GM12878 (cell line): ENCODE results near the gene AKT3. TPM values are rescaled to one million over a fixed set of nuclear protein-coding genes. Genes with fewer than 3 reads are reported as not detected.

Source experiments
- BCL11A ChIP-seq: IDR thresholded peaks from 2 replicates; pipeline ENCODE4 v1.6.1; 2011; ENCODE audit warnings: low read depth, low read length
- CBFB ChIP-seq: IDR thresholded peaks from 2 replicates; pipeline ENCODE4 v1.6.1; 2016; ENCODE audit warnings: antibody characterized with exemption, low read depth
- CTCF ChIP-seq, 3 experiments: IDR thresholded peaks in 2 of 3; conservative IDR thresholded peaks in 1 of 3; 2 replicates each; pipeline ENCODE4 v1.5.1; 2011; ENCODE audit warnings: low read depth in 3 of 3, low read length in 3 of 3, mild to moderate bottlenecking in 3 of 3, control low read depth in 2 of 3, moderate library complexity in 2 of 3, inconsistent platforms in 1 of 3, mixed read lengths in 1 of 3; ENCODE audit not compliant: control insufficient read depth in 2 of 3, insufficient read depth in 1 of 3; ENCODE audit errors: extremely low read depth in 1 of 3
- E2F4 ChIP-seq: IDR thresholded peaks from 2 replicates; pipeline ENCODE4 v1.6.1; 2012; ENCODE audit warnings: low read depth, low read length, improper control_type of control experiment
- FOXM1 ChIP-seq: IDR thresholded peaks from 2 replicates; pipeline ENCODE4 v1.6.1; 2012; ENCODE audit warnings: low read depth, mild to moderate bottlenecking, inconsistent platforms, low read length, moderate library complexity
- GABPA ChIP-seq: IDR thresholded peaks from 2 replicates; pipeline ENCODE4 v1.6.1; 2014; ENCODE audit warnings: antibody characterized with exemption, low read depth, mild to moderate bottlenecking, inconsistent platforms
- HSF1 ChIP-seq: fragments of 150-350 bp; IDR thresholded peaks from 2 replicates; pipeline ENCODE4 v1.6.1; 2014; ENCODE audit warnings: mild to moderate bottlenecking, low read depth, low read length
- IKZF1 ChIP-seq: fragments of 450-650 bp; conservative IDR thresholded peaks from 2 replicates; pipeline ENCODE4 v1.6.1; 2017; ENCODE audit warnings: antibody characterized with exemption, mild to moderate bottlenecking
- IRF4 ChIP-seq: IDR thresholded peaks from 2 replicates; pipeline ENCODE4 v1.6.1; 2011; ENCODE audit warnings: low read depth, low read length
- JUND ChIP-seq: IDR thresholded peaks from 2 replicates; pipeline ENCODE4 v1.6.1; 2012; ENCODE audit warnings: low read depth, mild to moderate bottlenecking, low read length, improper control_type of control experiment, moderate library complexity
- KDM1A ChIP-seq: fragments of 200-600 bp; sonication (generic); IDR thresholded peaks from 2 replicates; pipeline ENCODE4 v1.6.1; 2016; ENCODE audit warnings: borderline replicate concordance
- MEF2B ChIP-seq: fragments of 450-650 bp; IDR thresholded peaks from 2 replicates; pipeline ENCODE4 v1.6.1; 2018; ENCODE audit warnings: mild to moderate bottlenecking, moderate library complexity; ENCODE audit not compliant: partially characterized antibody, poor library complexity, severe bottlenecking
- PAX5 ChIP-seq: IDR thresholded peaks from 2 replicates; pipeline ENCODE4 v1.6.1; 2011; ENCODE audit warnings: low read depth, low read length, borderline replicate concordance
- POLR2AphosphoS2 ChIP-seq: IDR thresholded peaks from 2 replicates; pipeline ENCODE4 v1.6.1; 2011; ENCODE audit warnings: low read depth, mild to moderate bottlenecking, low read length, improper control_type of control experiment, moderate library complexity
- POU2F2 ChIP-seq: IDR thresholded peaks from 3 replicates; pipeline ENCODE4 v1.6.1; 2011; ENCODE audit warnings: low read depth, mild to moderate bottlenecking, low read length, borderline replicate concordance
- RAD21 ChIP-seq: IDR thresholded peaks from 2 replicates; pipeline ENCODE4 v1.6.1; 2011; ENCODE audit warnings: mild to moderate bottlenecking, low read depth, low read length, moderate library complexity; ENCODE audit not compliant: insufficient read depth
- RFX5 ChIP-seq: IDR thresholded peaks from 2 replicates; pipeline ENCODE4 v1.6.1; 2011; ENCODE audit warnings: low read depth, low read length, improper control_type of control experiment
- RUNX3 ChIP-seq: IDR thresholded peaks from 2 replicates; pipeline ENCODE4 v1.6.1; 2012; ENCODE audit warnings: low read length, inconsistent platforms
- STAT1 ChIP-seq: fragments of 450-650 bp; conservative IDR thresholded peaks from 2 replicates; pipeline ENCODE4 v1.6.1; 2014; ENCODE audit warnings: antibody characterized with exemption, mild to moderate bottlenecking
- TARDBP ChIP-seq: IDR thresholded peaks from 2 replicates; pipeline ENCODE4 v1.6.1; 2016; ENCODE audit warnings: borderline replicate concordance
- TCF7 ChIP-seq: IDR thresholded peaks from 2 replicates; pipeline ENCODE4 v1.6.1; 2014; ENCODE audit warnings: antibody characterized with exemption, borderline replicate concordance
- YBX1 ChIP-seq: fragments of 450-650 bp; IDR thresholded peaks from 2 replicates; pipeline ENCODE4 v1.6.1; 2016; ENCODE audit warnings: antibody characterized with exemption
- ZBTB4 ChIP-seq: fragments of 450-650 bp; formaldehyde crosslinking; IDR thresholded peaks from 2 replicates; pipeline ENCODE4 v1.4.0; 2022; ENCODE audit warnings: mild to moderate bottlenecking, moderate library complexity
- ZNF217 ChIP-seq: fragments of 450-650 bp; IDR thresholded peaks from 2 replicates; pipeline ENCODE4 v1.6.1; 2017; ENCODE audit warnings: antibody characterized with exemption, mild to moderate bottlenecking
- polyA plus RNA-seq, 11 experiments: library from polyadenylated mRNA; depleted of rRNA in 4 of 11; unstranded in 6 of 11; stranded (reverse) in 5 of 11; fragments of >200 nt; fragmentation: Nextera tagmentation in 4 of 11; fragmentation: Illumina TruSeq in 1 of 11; extraction: Ambion mirVana in 4 of 11; extraction: Trizol in 1 of 11; gene quantifications; 1 replicate in 1 of 11; 2 replicates in 10 of 11; pipeline versions ENCODE4 v1.2.1 to v1.2.3, GENCODE V29; 2011 to 2016; ENCODE audit warnings: inconsistent platforms in 2 of 11, missing spikeins in 2 of 11, low read depth in 1 of 11
- total RNA-seq, 4 experiments: library from RNA; depleted of rRNA in 3 of 4; stranded (reverse); fragments of >200 nt in 3 of 4; fragmentation: Illumina TruSeq in 1 of 4; extraction: Trizol in 1 of 4; gene quantifications; 2 replicates each; pipeline versions ENCODE4 v1.2.1 to v1.2.3, GENCODE V29; 2013 to 2021

The AKT3 gene
- total and polyA plus RNA-seq, 10 of the 15 experiments (the other 5 are each of a cell fraction or from before 2014, with no cell fraction given) = 0.03 to 0.56 (median 0.19) TPM

GRCh38 chr1:243587823-243588560 lies 262.1 kb downstream of the AKT3 start (continued):
- TF ChIP-seq CTCF (IDR thresholded peaks at IDR 0.05 in 2 of 3, conservative IDR thresholded peaks at IDR 0.05 in 1 of 3; ENCODE audit: control insufficient read depth in 2 of 3, extremely low read depth in 1 of 3, insufficient read depth in 1 of 3, low read depth in 3 of 3, low read length in 3 of 3) (no peak), YBX1 (no peak), PAX5 (peak; percentile 60; the same call in 1 of the 2 replicates), E2F4 (no peak), ZBTB4 (CRISPR knock-in tag) (no peak), KDM1A (no peak), POLR2AphosphoS2 (no peak), RUNX3 (peak; percentile 81), IRF4 (peak; percentile 90), RFX5 (no peak), ZNF217 (peak; percentile 89), BCL11A (peak; percentile 83; the same call in 1 of the 2 replicates), MEF2B (no peak), HSF1 (no peak), TARDBP (no peak), FOXM1 (peak; percentile 92), IKZF1 (no peak), GABPA (peak; percentile 49), STAT1 (no peak), CBFB (0 out of 2 replicates have a peak, but pooled peaks have one; percentile 35), RAD21 (no peak), JUND (peak; percentile 49; the same call in 1 of the 2 replicates), TCF7 (no peak), POU2F2 (peak; percentile 58; the same call in 1 of the 3 replicates)
